Bronchial epithelial cell (primary cell): ENCODE measurements around the gene FARS2. TPM values are rescaled to one million over a fixed set of nuclear protein-coding genes. Genes with fewer than 3 reads are reported as not detected.

Experiments used
- DNase-seq: peaks from one replicate; pipeline ENCODE4 v3.0.0-alpha.2; 2010; ENCODE audit warnings: low read depth
- FAIRE-seq: peaks from 2 replicates; lab custom pipeline; 2011; peaks lifted over from hg19 to GRCh38; lab: Jason Lieb, UNC
- H3K27me3 ChIP-seq: 2 replicates; pipeline ENCODE4 v1.5.1; 2011; ENCODE audit warnings: low read length; ENCODE audit not compliant: control insufficient read depth, insufficient read depth
- H3K36me3 ChIP-seq: 2 replicates; pipeline ENCODE4 v1.5.1; 2011; ENCODE audit warnings: low read length; ENCODE audit not compliant: control insufficient read depth, insufficient read depth
- H3K4me3 ChIP-seq: 2 replicates; pipeline ENCODE4 v1.5.1; 2011; ENCODE audit warnings: mild to moderate bottlenecking, low read depth, low read length, control low read depth
- CTCF ChIP-seq: IDR thresholded peaks from 2 replicates; pipeline ENCODE4 v1.5.1; 2011; ENCODE audit warnings: mild to moderate bottlenecking, moderate library complexity, low read length, control low read depth, inconsistent platforms; ENCODE audit not compliant: insufficient read depth, severe bottlenecking
- total RNA-seq: library from RNA; depleted of rRNA; stranded (reverse); fragments of >200 nt; gene quantifications from 2 replicates; pipeline ENCODE4 v1.2.1, GENCODE V29; 2014

The FARS2 gene
- total RNA-seq, 1 donor from 2014 or later = 27.4 TPM

- no peak overlapping the region for H3K4me3 ChIP-seq
- TF ChIP-seq CTCF = no peak
- FAIRE-seq = no peak
- DNase-seq = peak; percentile 3
- H3K36me3 ChIP-seq = no peaks in the 10 kb centered on the region
- no peaks in the 10 kb centered on the region for H3K27me3 ChIP-seq
Observed at GRCh38 chr6:5498579-5498899, 237.2 kb downstream of the FARS2 start.

GRCh38 chr6:5499644-5500306 lies 238.5 kb downstream of the FARS2 start:
- peak; percentile 78 for DNase-seq
- TF ChIP-seq CTCF = no peak
- Histone ChIP-seq H3K4me3 (no peak overlapping the region), H3K27me3 (no peaks in the 10 kb centered on the region), H3K36me3 (no peaks in the 10 kb centered on the region)
- FAIRE-seq = no peak

GRCh38 chr6:5501837-5502236 lies 240.5 kb downstream of the FARS2 start:
- Histone ChIP-seq H3K27me3 (no peaks in the 10 kb centered on the region), H3K4me3 (no peak overlapping the region), H3K36me3 (no peaks in the 10 kb centered on the region)
- TF ChIP-seq CTCF = no peak
- no peak for FAIRE-seq
- no peak for DNase-seq

- no peak for TF ChIP-seq CTCF
- FAIRE-seq (no peak), DNase-seq (no peak)
- Histone ChIP-seq H3K4me3 (no peak overlapping the region), H3K36me3 (no peaks in the 10 kb centered on the region), H3K27me3 (no peaks in the 10 kb centered on the region)
Observed at GRCh38 chr6:5504078-5504477, 242.8 kb downstream of the FARS2 start.

GRCh38 chr6:5506149-5506548 lies 244.8 kb downstream of the FARS2 start:
- FAIRE-seq = no peak
- Histone ChIP-seq H3K4me3 (no peak overlapping the region), H3K27me3 (no peaks in the 10 kb centered on the region), H3K36me3 (no peaks in the 10 kb centered on the region)
- TF ChIP-seq CTCF = no peak
- DNase-seq = no peak

GRCh38 chr6:5506597-5506996 lies 245.3 kb downstream of the FARS2 start:
- no peak for TF ChIP-seq CTCF
- H3K4me3 ChIP-seq = no peak overlapping the region
- DNase-seq (no peak), FAIRE-seq (no peak)
- no peaks in the 10 kb centered on the region for H3K36me3 ChIP-seq
- H3K27me3 ChIP-seq = no peaks in the 10 kb centered on the region
